ENCODE measurements around the gene ZNF440. TPM values are rescaled to one million over a fixed set of nuclear protein-coding genes. Genes with fewer than 3 reads are reported as not detected.

Gene ZNF440
- total RNA-seq, 4 donors from 2014 or later: 4.8 to 13.2 (median 9.7) TPM

GRCh38 chr19:11787536-11787935 is 26.5 kb upstream of the ZNF440 start:
- peaks cover 0 to 61% (median 0%) of the 10 kb centered on the region in 3 donors for H3K9me3 ChIP-seq
- TF ChIP-seq POLR2AphosphoS5 (IDR thresholded peaks at IDR 0.05): no peak
- TF ChIP-seq EP300 (IDR thresholded peaks at IDR 0.05): no peak
- TF ChIP-seq CTCF (IDR thresholded peaks at IDR 0.05): no peak
- no peak for TF ChIP-seq POLR2A (IDR thresholded peaks at IDR 0.05)
- ATAC-seq: no peak

GRCh38 chr19:11792942-11793341 is 21.1 kb upstream of the ZNF440 start:
- Histone ChIP-seq H3K9me3 (peaks cover 0 to 18% (median 0%) of the 10 kb centered on the region in 3 donors), H3K27me3 (no peaks in the 10 kb centered on the region), H3K27ac (no peak overlapping the region), H3K36me3 (no peaks in the 10 kb centered on the region), H3K4me3 (no peak overlapping the region), H3K4me1 (peaks cover 0 to 10% (median 5%) of the 10 kb centered on the region in 3 donors)
- no peak for ATAC-seq
- TF ChIP-seq EP300 (IDR thresholded peaks at IDR 0.05): no peak
- TF ChIP-seq POLR2AphosphoS5 (IDR thresholded peaks at IDR 0.05): no peak
- no peak for TF ChIP-seq POLR2A (IDR thresholded peaks at IDR 0.05)
- no peak for TF ChIP-seq CTCF (IDR thresholded peaks at IDR 0.05)

More at GRCh38 chr19:11787536-11787935, 26.5 kb upstream of the ZNF440 start:
- Histone ChIP-seq H3K4me3 (no peak overlapping the region), H3K4me1 (no peaks in the 10 kb centered on the region), H3K27me3 (no peaks in the 10 kb centered on the region), H3K27ac (no peak overlapping the region), H3K36me3 (peaks cover 0 to 16% of the 10 kb centered on the region in 2 donors)
- 78 to 81% methylated on average over 3 of the region's 3 CpGs for whole genome bisulfite sequencing, 2 donors (ENCODE audit: low coverage in 1 of 2)

GRCh38 chr19:11797491-11797890 is 16.6 kb upstream of the ZNF440 start:
- ATAC-seq: peak; percentile 85
- Histone ChIP-seq H3K4me3 (peak overlapping the region in 1 of 2 donors; percentile 64), H3K27me3 (no peaks in the 10 kb centered on the region), H3K36me3 (no peaks in the 10 kb centered on the region), H3K9me3 (no peaks in the 10 kb centered on the region), H3K4me1 (peaks cover 0 to 27% (median 8%) of the 10 kb centered on the region in 3 donors), H3K27ac (peak overlapping the region in 3 of 4 donors; percentile 86 to 91 (median 87))
- TF ChIP-seq POLR2A (IDR thresholded peaks at IDR 0.05): no peak
- peak; percentile 82 to 94 (median 85) for TF ChIP-seq CTCF (IDR thresholded peaks at IDR 0.05)
- peak; percentile 73 for TF ChIP-seq POLR2AphosphoS5 (IDR thresholded peaks at IDR 0.05)
- 0% methylated on average over 4 to 5 of the region's 8 CpGs for WGBS, 2 donors (ENCODE audit: low coverage in 1 of 2)

GRCh38 chr19:11798391-11799330 is 15.4 kb upstream of the ZNF440 start, which contains the start of gene ZNF491:
ZNF491 (plus strand) TSS chr19:11798523; CDS start chr19:11805954, 7,431 bp downstream.
- H3K27me3 ChIP-seq: no peaks in the 10 kb centered on the region
- H3K9me3 ChIP-seq: no peaks in the 10 kb centered on the region
- 3% methylated on average over 9 of the region's 56 CpGs; no CpG with 5 or more reads in 1 of the 2 donors for WGBS, 2 donors (ENCODE audit: low coverage in 1 of 2)
- peak within 1 kb of the TSS; percentile 64 to 66 for H3K4me3 ChIP-seq
- H3K4me1 ChIP-seq: peaks cover 0 to 27% (median 8%) of the 10 kb centered on the region in 3 donors
- H3K36me3 ChIP-seq: no peaks in the 10 kb centered on the region
- TF ChIP-seq POLR2A (IDR thresholded peaks at IDR 0.05) (peak; percentile 33 to 44), EP300 (IDR thresholded peaks at IDR 0.05) (no peak), CTCF (IDR thresholded peaks at IDR 0.05) (peak in 2 of 4 experiments; percentile 35 to 53), POLR2AphosphoS5 (IDR thresholded peaks at IDR 0.05) (peak; percentile 11)
- ATAC-seq: peak; percentile 98
- peak within 1 kb of the TSS; percentile 57 to 91 (median 86) for H3K27ac ChIP-seq

Data from gastroesophageal sphincter (tissue), 4 donors.